Gastroesophageal sphincter (tissue), 3 donors: ENCODE data around the gene DES.

Experiments used
- CTCF ChIP-seq, 4 experiments: fragments of 200-600 bp in 2 of 4; fragments of 450-650 bp in 2 of 4; sonication (generic) in 1 of 4; IDR thresholded peaks; one replicate each; pipeline ENCODE4 v1.5.1; 2017 to 2019; ENCODE audit warnings: antibody characterized with exemption in 4 of 4, mild to moderate bottlenecking in 2 of 4, moderate library complexity in 2 of 4
- EP300 ChIP-seq: sonication (generic); formaldehyde crosslinking; IDR thresholded peaks from one replicate; pipeline ENCODE4 v1.6.1; 2017; ENCODE audit warnings: antibody characterized with exemption, mild to moderate bottlenecking
- POLR2A ChIP-seq, 2 donors: fragments of 450-650 bp; IDR thresholded peaks; one replicate each; pipeline ENCODE4 v1.6.1; 2017; ENCODE audit warnings: antibody characterized with exemption in 2 of 2, mild to moderate bottlenecking in 2 of 2, moderate library complexity in 1 of 2
- POLR2AphosphoS5 ChIP-seq: sonication (generic); formaldehyde crosslinking; IDR thresholded peaks from one replicate; pipeline ENCODE4 v1.6.1; 2017; ENCODE audit warnings: antibody characterized with exemption

- TF ChIP-seq CTCF (IDR thresholded peaks at IDR 0.05): no peak
- TF ChIP-seq POLR2A (IDR thresholded peaks at IDR 0.05): no peak
- no peak for TF ChIP-seq POLR2AphosphoS5
- TF ChIP-seq EP300: no peak
These were observed 37.3 kb upstream of the DES start for GRCh38 chr2:219380926-219381325.
